Nucleus accumbens (tissue), 56 donors: ENCODE data around the gene EPHA5.

Experiments
- DNase-seq, 56 donors: peaks; one replicate each; lab custom pipeline; 2025; lab: John Stamatoyannopoulos, UW

The EPHA5 gene

GRCh38 chr4:65670331-65671031, at the start of gene EPHA5:
Gene EPHA5 (minus strand): TSS chr4:65670489. CDS start chr4:65669742, 747 bp downstream.
- DNase-seq = peak in 52 of 56 donors; percentile 4 to 88 (median 59)

GRCh38 chr4:65719635-65720034, 49.3 kb upstream of the EPHA5 start:
- no peak for DNase-seq

- DNase-seq = no peak
Observed at GRCh38 chr4:65698631-65699030, 28.3 kb upstream of the EPHA5 start.

- no peak for DNase-seq
Observed at GRCh38 chr4:65696436-65696835, 26.1 kb upstream of the EPHA5 start.

- DNase-seq = no peak
Observed at GRCh38 chr4:65671372-65671771, 1.1 kb upstream of the EPHA5 start.

GRCh38 chr4:65670020-65670330, 314 bp downstream of the EPHA5 start:
- DNase-seq = no peak

- peak in 6 of 56 donors; percentile 1 to 25 (median 12) for DNase-seq
Observed at GRCh38 chr4:65669111-65670019, 924 bp downstream of the EPHA5 start.

GRCh38 chr4:65668201-65669089, 1.8 kb downstream of the EPHA5 start:
- DNase-seq = peak in 10 of 56 donors; percentile 5 to 28 (median 16)

- DNase-seq = no peak
Observed at GRCh38 chr4:65667506-65668041, 2.7 kb downstream of the EPHA5 start.

GRCh38 chr4:65665771-65666523, 4.3 kb downstream of the EPHA5 start:
- DNase-seq = no peak

GRCh38 chr4:65661471-65661870, 8.8 kb downstream of the EPHA5 start:
- peak in 1 of 56 donors; percentile 10 for DNase-seq

- DNase-seq = no peak
Observed at GRCh38 chr4:65658117-65658516, 12.2 kb downstream of the EPHA5 start.

- no peak for DNase-seq
Observed at GRCh38 chr4:65656008-65656407, 14.3 kb downstream of the EPHA5 start.

- no peak for DNase-seq
Observed at GRCh38 chr4:65654976-65655375, 15.3 kb downstream of the EPHA5 start.

- no peak for DNase-seq
Observed at GRCh38 chr4:65653740-65654361, 16.4 kb downstream of the EPHA5 start.

- no peak for DNase-seq
Observed at GRCh38 chr4:65651751-65652150, 18.5 kb downstream of the EPHA5 start.

- DNase-seq = no peak
Observed at GRCh38 chr4:65651031-65651430, 19.3 kb downstream of the EPHA5 start.

GRCh38 chr4:65646136-65646535, 24.2 kb downstream of the EPHA5 start:
- no peak for DNase-seq

GRCh38 chr4:65645185-65645584, 25.1 kb downstream of the EPHA5 start:
- no peak for DNase-seq
